GM12891 (cell line): Measurements from ENCODE around the gene TBC1D8.

ENCODE experiments used
- POLR2AphosphoS5 ChIP-seq: IDR thresholded peaks from 2 replicates; pipeline ENCODE4 v1.6.1; 2011; ENCODE audit warnings: low read depth, low read length, control low read depth
- TAF1 ChIP-seq: IDR thresholded peaks from 2 replicates; pipeline ENCODE4 v1.6.1; 2011; ENCODE audit warnings: low read depth, low read length, control low read depth

DNA sequence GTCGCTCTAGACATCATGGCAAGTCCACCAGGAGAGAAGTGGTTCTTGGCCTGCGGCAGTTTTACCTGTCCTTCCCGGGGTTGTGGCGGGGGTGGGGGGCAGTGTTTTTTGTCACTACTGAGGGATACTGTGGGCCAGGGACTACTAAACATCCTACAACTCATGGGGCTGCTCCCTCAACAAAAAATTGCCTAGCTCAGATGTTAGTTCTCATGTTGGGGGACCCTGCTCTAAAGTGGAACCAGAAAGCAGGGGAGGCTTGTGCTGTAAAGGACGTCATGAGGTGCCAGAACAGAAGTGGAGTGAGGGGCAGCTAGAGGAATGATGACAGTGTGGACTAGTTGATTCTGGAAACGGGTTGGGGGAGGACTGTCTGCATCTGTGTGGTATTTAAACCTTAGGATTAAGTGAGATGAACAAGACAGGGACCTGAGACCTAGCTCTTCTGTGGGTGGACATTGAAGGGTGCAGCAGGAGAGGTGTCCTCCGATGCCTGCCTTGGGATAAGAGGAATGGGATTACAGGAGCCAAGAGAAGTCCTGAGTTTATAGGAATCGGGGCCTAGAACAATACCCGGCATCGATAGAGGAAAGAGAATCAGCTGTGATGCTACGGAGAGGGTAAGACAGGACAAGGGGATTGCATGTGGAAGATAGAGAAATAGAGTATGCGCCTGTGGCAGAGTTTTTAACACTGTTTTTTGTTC, 146.4 kb downstream of the TBC1D8 start:
- TF ChIP-seq POLR2AphosphoS5, result no peak; the same call in none of the 2 replicates
- no peak for TF ChIP-seq TAF1
